Osteoblast (primary cell): ENCODE measurements around the gene RAB40B. TPM values are rescaled to one million over a fixed set of nuclear protein-coding genes. Genes with fewer than 3 reads are reported as not detected.
A peak's percentile ranks its signal among the peaks of the same experiment; 100 is the strongest.

Experiments
- DNase-seq: peaks from one replicate; pipeline ENCODE4 v3.0.0; 2011; ENCODE audit warnings: low spot score, mixed read lengths; ENCODE audit not compliant: insufficient read length; ENCODE audit errors: missing footprints
- H2AFZ ChIP-seq: 2 replicates; pipeline ENCODE4 v1.6.0; 2011; ENCODE audit warnings: mild to moderate bottlenecking, low read length
- H3K27ac ChIP-seq: 2 replicates; pipeline ENCODE4 v1.5.1; 2011; ENCODE audit warnings: mild to moderate bottlenecking, low read depth, low read length, moderate library complexity
- H3K27me3 ChIP-seq: 2 replicates; pipeline ENCODE4 v1.6.0; 2012; ENCODE audit warnings: mild to moderate bottlenecking, control low read depth, inconsistent platforms, low read length, moderate library complexity; ENCODE audit not compliant: insufficient read depth
- H3K36me3 ChIP-seq: 2 replicates; pipeline ENCODE4 v1.5.1; 2011; ENCODE audit warnings: mild to moderate bottlenecking, low read length, control low read depth, moderate library complexity; ENCODE audit not compliant: insufficient read depth
- H3K4me1 ChIP-seq: 2 replicates; pipeline ENCODE4 v1.5.1; 2011; ENCODE audit warnings: mild to moderate bottlenecking, low read length, control low read depth, moderate library complexity; ENCODE audit not compliant: insufficient read depth
- H3K4me2 ChIP-seq: 2 replicates; pipeline ENCODE4 v1.6.0; 2011; ENCODE audit warnings: mild to moderate bottlenecking, low read length; ENCODE audit not compliant: insufficient read depth
- H3K4me3 ChIP-seq: fragments of 200-600 bp; sonication (generic); 3 replicates; pipeline ENCODE4 v1.5.1; 2012; ENCODE audit warnings: mild to moderate bottlenecking, low read length, inconsistent platforms; ENCODE audit not compliant: insufficient read depth
- H3K79me2 ChIP-seq: 2 replicates; pipeline ENCODE4 v1.6.0; 2012; ENCODE audit warnings: mild to moderate bottlenecking, low read length, control low read depth, inconsistent platforms; ENCODE audit not compliant: insufficient read depth
- H3K9me3 ChIP-seq: 2 replicates; pipeline ENCODE4 v1.5.1; 2011; ENCODE audit warnings: low read depth, low read length, control low read depth
- H4K20me1 ChIP-seq: 2 replicates; pipeline ENCODE4 v1.6.0; 2012; ENCODE audit warnings: mild to moderate bottlenecking, low read length, control low read depth; ENCODE audit not compliant: insufficient read depth
- total RNA-seq: library from RNA; depleted of rRNA; stranded (reverse); fragments of >200 nt; gene quantifications from 2 replicates; pipeline ENCODE4 v1.2.3, GENCODE V29; 2012
- TF ChIP-seq, protein P1 (sequence below): IDR thresholded peaks from 2 replicates; pipeline ENCODE4 v1.5.1; 2011; ENCODE audit warnings: mild to moderate bottlenecking, low read depth, low read length, moderate library complexity; ENCODE audit errors: extremely low read depth

The RAB40B gene
- total RNA-seq, 1 donor: 8.3 TPM

DNA sequence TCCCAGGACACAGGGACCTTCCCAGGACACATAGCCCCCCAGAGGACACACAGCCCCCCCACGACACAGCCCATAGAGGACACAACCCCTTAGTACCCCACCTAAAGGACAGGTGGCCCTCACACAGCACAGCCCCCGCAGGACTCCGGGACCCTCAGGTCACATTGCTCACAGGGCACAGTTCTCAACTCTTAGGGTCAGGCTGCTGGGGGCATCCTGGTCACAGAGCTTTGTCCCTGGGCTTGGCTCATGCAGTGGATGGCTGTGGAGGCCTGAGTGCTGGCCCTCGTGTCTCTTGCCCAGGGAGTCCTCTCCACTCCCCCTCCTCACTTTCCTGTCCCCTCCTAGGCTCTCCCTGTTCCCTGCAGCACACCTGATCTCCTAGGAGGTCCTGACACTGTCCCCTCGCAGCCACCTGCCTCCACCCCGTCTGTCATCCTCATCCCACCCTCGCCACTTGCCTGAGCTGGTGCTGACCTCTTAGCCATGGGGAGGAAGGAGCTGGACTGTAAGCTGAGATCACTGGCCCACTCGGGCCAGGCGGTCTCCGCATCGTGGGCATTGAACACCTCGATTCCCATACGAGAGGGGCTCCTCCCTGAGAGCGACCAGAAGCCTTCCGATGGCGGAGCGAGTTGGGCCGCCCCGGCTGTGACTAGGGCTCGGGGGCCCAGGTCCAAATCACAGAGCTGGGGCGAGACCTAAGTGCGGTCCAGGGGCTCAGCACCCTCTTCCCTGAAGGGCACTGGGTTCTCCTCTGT, 48.8 kb downstream of the RAB40B start:
- no peak overlapping the region for H3K27ac ChIP-seq
- TF ChIP-seq, protein P1, sequence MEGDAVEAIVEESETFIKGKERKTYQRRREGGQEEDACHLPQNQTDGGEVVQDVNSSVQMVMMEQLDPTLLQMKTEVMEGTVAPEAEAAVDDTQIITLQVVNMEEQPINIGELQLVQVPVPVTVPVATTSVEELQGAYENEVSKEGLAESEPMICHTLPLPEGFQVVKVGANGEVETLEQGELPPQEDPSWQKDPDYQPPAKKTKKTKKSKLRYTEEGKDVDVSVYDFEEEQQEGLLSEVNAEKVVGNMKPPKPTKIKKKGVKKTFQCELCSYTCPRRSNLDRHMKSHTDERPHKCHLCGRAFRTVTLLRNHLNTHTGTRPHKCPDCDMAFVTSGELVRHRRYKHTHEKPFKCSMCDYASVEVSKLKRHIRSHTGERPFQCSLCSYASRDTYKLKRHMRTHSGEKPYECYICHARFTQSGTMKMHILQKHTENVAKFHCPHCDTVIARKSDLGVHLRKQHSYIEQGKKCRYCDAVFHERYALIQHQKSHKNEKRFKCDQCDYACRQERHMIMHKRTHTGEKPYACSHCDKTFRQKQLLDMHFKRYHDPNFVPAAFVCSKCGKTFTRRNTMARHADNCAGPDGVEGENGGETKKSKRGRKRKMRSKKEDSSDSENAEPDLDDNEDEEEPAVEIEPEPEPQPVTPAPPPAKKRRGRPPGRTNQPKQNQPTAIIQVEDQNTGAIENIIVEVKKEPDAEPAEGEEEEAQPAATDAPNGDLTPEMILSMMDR: no peak
- no peak overlapping the region for H3K4me2 ChIP-seq
- peaks cover 32% of the 10 kb centered on the region for H3K79me2 ChIP-seq
- peak; percentile 71 for DNase-seq
- H3K36me3 ChIP-seq: peaks cover under 1% of the 10 kb centered on the region
- H3K9me3 ChIP-seq: no peaks in the 10 kb centered on the region
- no peak overlapping the region for H2AFZ ChIP-seq
- H4K20me1 ChIP-seq: peaks cover 29% of the 10 kb centered on the region
- H3K4me1 ChIP-seq: peaks cover 10% of the 10 kb centered on the region
- no peak overlapping the region for H3K4me3 ChIP-seq
- no peaks in the 10 kb centered on the region for H3K27me3 ChIP-seq

DNA sequence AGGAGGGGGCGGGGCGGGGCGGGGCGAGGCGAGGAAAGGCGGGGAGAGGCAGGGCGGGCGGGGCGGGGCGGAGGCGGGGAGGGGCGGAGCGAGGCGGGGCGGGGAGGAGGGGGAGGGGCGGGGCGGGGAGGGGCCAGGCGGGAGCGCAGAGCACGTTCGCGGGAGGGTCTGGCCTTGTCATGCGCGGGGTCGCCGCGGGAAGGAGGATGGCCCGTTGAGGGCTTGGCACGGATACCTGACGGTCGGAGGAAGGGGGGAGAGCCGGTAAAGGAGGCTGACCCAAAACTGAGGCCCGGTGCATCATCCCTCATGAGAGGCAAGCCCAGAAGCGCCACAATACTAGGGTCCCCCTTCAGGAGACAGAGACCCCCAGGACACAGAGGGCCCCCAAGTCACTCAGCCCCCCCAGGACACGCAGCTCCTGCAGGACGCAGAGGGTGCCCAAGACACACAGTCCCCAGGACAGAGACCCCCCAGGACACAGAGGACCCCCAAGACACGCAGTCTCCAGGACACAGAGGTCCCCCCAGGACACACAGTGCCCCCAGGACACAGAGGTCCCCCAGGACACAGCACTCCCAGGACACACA, 49.7 kb downstream of the RAB40B start:
- Histone ChIP-seq H3K4me3 (peak overlapping the region; percentile 59), H3K79me2 (peaks cover 41% of the 10 kb centered on the region), H3K4me2 (peak overlapping the region; percentile 73), H3K36me3 (peaks cover 8% of the 10 kb centered on the region), H4K20me1 (peaks cover 38% of the 10 kb centered on the region), H3K4me1 (peaks cover 10% of the 10 kb centered on the region), H3K27ac (no peak overlapping the region), H3K9me3 (no peaks in the 10 kb centered on the region), H2AFZ (peak overlapping the region; percentile 77), H3K27me3 (no peaks in the 10 kb centered on the region)
- DNase-seq: peak; percentile 85
- TF ChIP-seq, protein P1: no peak

DNA sequence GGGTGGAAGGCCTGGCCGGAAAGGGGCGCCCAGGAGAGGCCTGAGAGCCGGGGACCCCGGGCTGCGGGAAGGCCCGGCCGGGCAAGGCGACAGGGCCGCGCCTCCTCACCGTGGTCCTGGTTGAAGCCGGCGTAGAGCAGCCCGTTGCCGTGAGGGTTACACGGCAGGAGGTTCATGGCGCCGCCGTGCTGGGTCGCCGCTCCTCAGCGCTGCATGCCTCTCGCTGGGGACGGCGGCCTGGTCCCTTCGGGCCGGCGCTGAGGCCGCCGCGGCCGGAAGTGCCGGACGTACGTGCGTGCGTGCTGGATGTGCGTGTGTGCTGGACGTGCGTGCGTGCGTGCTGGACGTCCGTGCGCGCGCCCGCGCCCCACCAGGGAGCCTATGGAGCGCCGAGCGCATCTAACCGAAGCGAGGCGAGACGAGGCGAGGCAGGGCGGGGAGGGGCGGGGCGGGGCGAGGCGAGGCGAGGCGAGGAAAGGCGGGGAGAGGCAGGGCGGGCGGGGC, 50.3 kb downstream of the RAB40B start, which contains the start of gene WDR45B:
TSS of gene WDR45B (minus strand) at position 280 of the 504 bp plus-strand sequence. CDS start at position 176, 104 bp downstream.
- Histone ChIP-seq H2AFZ (peak within 1 kb of the TSS; percentile 77), H3K4me1 (peaks cover 10% of the 10 kb centered on the region), H3K9me3 (no peaks in the 10 kb centered on the region), H3K27me3 (no peaks in the 10 kb centered on the region), H3K27ac (peak within 1 kb of the TSS; percentile 90), H3K79me2 (peaks cover 47% of the 10 kb centered on the region), H3K4me3 (peak within 1 kb of the TSS; percentile 95), H3K4me2 (peak within 1 kb of the TSS; percentile 95), H4K20me1 (peaks cover 42% of the 10 kb centered on the region), H3K36me3 (peaks cover 14% of the 10 kb centered on the region)
- peak; percentile 100 for DNase-seq
- TF ChIP-seq, protein P1: no peak

DNA sequence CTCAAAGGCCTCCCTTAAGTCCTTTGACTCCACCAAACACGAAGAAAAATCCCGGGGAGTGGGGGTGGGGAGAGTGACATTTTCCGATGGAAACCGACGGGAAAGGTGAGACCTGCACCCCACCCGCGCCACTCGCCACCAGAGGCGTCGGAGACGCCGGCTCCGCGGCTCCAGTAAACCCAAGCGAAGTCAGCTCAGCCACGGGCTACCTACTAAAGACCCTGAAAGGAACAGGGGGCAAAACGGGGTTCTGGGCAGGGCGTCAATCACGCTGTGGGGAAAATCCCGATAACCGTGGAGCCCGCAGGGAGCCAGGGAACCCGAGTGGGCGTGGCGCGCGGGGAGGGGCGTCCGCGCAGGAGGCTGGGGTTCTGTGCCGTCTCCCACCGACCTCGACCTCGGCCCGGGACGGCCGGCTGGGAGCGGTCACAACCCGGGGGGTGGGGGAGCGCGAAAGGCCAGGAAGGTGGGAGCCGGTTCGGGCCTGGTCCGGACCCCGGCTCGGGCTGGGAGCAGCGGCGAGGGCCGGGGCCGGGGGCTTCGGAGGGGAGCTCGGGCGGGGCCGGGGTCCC, 50.8 kb downstream of the RAB40B start:
- Histone ChIP-seq H3K79me2 (peaks cover 51% of the 10 kb centered on the region), H3K27ac (peak overlapping the region; percentile 90), H3K4me1 (peaks cover 10% of the 10 kb centered on the region), H3K4me3 (peak overlapping the region; percentile 95), H3K36me3 (peaks cover 18% of the 10 kb centered on the region), H3K27me3 (no peaks in the 10 kb centered on the region), H3K4me2 (peak overlapping the region; percentile 95), H4K20me1 (peaks cover 42% of the 10 kb centered on the region), H3K9me3 (no peaks in the 10 kb centered on the region), H2AFZ (no peak overlapping the region)
- peak; percentile 94 for DNase-seq
- TF ChIP-seq, protein P1: no peak
